Stimulated activated CD4-positive, alpha-beta T cell treated with anti-CD3 and anti-CD28 coated beads, Interleukin-12 subunit alpha, Interleukin-12 subunit beta, amount 100 ng/mL, for 24 hours (primary cell): ENCODE data around the gene RAB3D.
A peak's percentile ranks its signal among the peaks of the same experiment; 100 is the strongest.
"Not testable (repeated sequence)": the region's sequence is repeated elsewhere in the genome, so short reads cannot be mapped to it uniquely, and the experiment has no call there.

ENCODE experiments used
- DNase-seq, 2 experiments: peaks; one replicate each; pipeline ENCODE4 v3.0.0-alpha.2; 2020; ENCODE audit warnings: low read depth in 2 of 2

RAB3D gene, protein sequence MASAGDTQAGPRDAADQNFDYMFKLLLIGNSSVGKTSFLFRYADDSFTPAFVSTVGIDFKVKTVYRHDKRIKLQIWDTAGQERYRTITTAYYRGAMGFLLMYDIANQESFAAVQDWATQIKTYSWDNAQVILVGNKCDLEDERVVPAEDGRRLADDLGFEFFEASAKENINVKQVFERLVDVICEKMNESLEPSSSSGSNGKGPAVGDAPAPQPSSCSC

DNA sequence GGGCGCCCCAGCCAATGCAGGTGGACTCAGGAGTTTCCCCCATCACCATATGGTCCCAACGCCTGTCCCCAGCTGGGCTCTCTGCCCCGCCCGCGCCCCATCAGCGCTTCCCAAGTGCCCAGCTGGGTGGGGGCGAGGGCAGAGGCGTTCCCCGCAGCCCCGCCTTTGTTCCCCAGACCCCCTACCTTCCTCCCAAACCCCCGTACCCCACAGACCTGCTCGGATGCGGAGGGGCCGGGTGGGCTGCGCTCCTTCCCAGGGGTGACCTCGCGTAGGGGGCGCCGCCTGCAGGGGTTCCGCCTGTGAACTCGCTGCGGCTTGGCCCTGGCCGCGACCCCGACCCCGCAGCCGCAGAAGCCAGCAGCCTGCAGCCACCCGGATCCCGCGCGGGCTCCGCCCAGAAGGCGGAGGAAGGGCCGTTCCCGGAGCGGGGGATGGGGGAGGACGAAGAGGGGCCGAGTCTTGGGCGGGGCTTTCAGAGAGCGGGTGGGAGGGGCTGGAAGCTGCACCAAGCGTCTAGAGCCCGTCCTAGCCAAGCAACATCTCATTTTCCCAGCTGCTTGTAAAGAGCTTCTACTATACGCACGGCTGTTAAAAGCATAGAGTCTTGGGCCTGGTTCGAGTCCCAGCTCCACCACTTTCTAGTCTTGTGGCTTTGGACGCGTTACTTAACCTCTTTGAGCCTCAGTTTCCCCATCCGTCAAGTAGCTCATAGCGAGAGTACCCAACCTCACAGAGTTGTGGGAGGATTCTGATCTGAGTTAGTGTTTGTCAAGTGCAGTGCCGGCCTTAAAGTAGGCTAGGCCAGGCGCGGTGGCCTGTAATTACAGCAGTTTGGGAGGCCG is at the start of gene RAB3D:
Gene RAB3D (minus strand): TSS at position 404 of the 845 bp plus-strand sequence. CDS start 2,258 bp downstream, outside the sequence.
- DNase-seq, result peak; percentile 72 to 89

DNA sequence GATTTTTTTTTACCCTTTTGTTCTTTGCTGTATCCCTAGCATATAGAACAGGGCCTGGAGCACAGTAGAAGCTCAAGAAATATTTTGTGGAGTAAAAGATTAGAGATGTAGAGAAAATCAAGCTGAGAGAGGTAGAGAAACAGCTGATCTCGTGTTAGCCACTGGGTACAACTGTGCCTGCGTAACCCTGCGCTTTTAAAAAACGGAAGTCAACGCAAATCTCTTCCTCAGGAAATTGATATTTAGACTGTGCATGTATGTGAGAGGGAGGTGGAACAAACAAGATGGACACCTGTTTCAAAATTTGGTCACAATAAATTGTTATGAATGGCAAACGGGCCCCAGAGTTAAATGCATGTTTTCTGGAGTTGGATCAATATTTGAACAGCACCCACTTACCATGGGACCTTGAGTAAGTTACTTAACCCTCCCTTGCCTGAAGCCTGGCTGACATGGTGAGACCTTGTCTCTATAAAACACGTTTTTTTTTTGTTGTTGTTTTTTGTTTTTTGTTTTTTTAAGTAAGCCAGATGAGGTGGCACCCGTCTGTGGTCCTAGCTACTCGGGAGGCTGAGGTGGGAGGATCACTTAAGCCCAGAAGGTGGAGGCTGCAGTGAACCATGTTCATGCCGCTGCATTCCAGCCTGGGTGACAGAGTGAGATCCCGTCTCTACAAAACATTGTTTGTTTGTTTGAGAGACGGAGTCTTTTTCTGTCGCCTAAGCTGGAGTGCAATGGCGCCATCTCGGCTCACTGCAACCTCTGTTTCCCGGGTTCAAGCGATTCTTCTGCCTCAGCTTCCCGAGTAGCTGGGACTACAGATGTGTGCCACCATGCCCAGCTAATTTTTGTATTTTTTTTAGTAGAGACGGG is 47.9 kb upstream of the RAB3D start:
- DNase-seq, result no peak

DNA sequence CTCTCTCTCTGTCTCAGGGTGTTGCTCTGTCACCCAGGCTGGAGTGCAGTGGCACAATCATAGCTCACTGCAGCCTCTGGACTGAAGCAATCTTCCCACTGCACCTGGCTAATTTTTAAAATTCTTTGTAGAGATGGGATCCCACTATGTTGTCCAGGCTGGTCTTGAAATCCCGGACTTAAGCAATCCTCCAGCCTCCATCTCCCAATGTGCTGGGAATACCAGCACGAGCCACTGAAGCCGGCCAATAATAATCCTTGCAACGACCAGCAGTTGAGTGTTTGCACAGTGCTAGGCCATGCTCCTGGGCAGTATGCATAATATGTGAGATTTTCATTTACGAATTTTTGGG is 45.3 kb upstream of the RAB3D start:
- no peak for DNase-seq

DNA sequence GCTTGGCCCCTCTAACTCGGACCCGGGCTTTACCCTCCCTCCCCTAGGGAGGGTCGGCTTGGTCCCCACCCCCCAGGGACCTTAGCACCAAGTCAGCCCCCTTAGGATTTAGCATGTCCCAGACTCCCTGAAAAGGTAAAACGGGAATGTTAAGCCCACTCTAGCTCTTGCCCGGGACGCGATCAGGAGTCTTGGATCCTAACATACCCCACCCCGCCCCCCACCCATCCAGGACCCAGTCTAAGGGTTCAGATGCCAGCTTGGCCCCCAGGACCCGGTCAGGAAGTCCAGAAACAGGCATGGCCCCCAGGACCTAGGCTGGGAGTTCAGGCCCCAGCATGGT is 44.2 kb upstream of the RAB3D start:
- no peak for DNase-seq

DNA sequence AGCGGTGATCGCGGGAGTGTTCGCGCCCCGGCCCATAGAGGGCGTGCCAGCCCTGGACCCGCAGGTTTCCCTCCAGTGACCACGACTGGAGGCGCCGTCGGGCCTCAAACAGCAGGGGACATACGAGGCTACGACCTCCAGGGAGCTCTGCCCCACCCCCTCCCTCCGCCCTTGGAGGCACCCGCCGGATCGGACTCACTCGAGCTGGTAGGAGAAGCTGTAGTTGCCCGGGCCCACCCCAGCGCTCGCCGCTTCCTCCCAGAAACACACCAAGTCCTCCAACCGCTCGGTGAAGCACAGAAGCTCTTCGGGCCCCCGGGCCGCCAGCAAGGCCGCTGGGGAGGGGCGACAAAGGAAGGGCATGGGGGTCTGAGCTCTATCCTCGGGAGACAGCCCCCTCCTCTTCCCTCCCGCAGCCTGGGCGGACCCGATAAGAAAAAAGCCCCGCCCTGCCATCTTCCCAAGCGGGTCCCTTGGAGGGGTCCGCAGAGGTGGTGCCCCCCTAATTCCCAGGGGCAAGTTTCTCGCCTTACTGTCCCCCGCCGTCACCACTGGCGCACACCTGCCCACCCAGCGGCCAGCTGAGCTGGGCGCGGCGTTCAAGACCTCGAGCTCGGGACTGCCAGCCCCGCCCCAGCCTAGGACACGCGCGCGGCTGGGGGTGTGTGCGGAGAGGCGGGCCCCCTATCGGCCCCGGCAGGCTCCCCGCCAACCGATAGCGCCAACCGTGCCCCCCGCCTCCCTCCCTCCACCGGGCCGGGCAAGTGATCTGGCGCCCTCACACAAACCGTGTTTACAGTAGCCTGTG is 43.6 kb upstream of the RAB3D start:
- peak in 1 of 2 experiments; percentile 37 for DNase-seq

DNA sequence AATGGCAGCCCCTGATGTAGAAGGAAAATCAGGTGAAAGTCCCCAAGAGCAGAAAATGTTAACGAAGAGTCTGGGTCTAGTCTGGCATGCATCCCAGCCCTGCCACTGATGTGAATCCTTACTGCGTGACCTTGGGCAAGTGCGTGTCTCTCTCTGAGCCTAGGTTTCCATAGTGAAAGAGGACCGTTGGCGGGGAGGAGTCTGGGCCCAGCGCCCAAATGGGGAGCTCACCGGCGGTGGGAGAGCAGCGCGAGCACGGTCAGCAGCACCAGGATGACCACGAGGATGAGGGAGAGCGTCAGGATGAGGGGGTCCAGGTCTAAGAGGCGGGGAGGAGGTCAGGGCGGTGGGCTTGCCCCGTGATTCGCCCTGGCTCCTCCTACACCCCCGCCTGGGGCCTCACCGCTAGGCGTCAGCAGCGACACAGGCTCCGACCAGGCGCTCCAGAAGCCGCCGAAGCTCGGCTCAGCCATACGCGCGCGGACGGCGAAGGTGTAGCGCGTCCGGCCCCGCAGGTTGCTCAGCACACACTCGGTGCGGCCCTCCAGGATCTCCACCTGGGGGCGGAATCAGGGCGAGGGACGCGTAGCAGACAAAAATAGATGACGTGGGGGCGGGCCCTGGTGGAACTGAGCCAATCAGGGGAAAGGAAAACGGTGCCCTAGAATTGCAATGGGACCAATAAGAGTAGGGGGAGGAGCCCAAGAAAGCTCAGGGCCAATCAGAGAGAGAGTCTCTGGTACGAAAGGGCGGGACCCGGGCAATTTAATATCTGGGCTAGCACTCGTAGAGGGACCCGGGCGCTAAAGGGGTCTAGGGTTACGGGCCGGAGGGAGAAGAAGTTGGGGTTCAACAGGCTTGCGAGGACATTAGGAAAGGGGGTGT is 41.4 kb upstream of the RAB3D start:
- DNase-seq, result peak; percentile 86 to 95

DNA sequence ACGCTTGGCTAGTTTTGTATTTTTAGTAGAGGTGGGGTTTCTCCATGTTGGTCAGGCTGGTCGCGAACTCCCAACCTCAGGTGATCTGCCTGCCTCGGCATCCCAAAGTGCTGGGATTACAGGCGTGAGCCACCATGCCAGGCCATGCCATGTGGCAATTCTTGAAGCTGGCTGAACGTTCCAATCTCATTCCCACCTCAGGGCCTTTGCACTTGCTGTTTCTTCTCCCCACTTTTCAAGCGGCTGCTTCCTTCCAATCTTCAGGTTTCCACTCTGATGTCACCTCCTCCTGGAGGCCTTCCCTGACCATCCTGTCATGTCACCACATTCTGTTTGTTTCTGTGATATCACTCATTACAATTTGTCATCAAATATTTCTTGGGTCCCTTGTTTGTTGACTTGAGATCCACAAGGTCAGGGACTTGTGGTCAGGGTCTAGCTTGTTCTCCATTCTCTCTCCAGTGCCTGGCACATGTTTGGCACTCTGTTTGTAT is 40.4 kb upstream of the RAB3D start:
- no peak for DNase-seq

DNA sequence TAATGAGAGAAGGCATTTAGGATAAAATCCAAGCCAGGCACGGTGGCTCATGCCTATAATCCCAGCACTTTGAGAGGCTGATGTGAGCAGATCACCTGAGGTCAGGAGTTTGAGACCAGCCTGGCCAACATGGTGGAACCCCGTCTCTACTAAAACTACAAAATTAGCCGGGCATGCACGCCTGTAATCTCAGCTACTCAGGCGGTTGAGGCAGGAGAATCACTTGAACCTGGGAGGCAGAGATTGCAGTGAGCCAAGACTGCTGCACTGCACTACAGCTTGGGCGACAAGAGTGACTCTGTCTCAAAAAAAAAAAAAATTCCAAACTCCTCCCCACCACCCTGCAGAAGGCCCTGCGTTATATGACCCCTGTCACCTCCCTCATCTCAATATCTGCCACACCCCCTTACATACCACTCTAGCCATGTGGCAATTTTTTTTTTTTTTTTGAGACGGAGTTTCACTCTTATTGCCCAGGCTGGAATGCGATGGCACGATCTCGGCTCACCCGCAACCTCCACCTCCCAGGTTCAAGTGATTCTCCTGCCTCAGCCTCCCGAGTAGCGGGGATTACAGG is 39.9 kb upstream of the RAB3D start:
- not testable (repeated sequence) for DNase-seq

DNA sequence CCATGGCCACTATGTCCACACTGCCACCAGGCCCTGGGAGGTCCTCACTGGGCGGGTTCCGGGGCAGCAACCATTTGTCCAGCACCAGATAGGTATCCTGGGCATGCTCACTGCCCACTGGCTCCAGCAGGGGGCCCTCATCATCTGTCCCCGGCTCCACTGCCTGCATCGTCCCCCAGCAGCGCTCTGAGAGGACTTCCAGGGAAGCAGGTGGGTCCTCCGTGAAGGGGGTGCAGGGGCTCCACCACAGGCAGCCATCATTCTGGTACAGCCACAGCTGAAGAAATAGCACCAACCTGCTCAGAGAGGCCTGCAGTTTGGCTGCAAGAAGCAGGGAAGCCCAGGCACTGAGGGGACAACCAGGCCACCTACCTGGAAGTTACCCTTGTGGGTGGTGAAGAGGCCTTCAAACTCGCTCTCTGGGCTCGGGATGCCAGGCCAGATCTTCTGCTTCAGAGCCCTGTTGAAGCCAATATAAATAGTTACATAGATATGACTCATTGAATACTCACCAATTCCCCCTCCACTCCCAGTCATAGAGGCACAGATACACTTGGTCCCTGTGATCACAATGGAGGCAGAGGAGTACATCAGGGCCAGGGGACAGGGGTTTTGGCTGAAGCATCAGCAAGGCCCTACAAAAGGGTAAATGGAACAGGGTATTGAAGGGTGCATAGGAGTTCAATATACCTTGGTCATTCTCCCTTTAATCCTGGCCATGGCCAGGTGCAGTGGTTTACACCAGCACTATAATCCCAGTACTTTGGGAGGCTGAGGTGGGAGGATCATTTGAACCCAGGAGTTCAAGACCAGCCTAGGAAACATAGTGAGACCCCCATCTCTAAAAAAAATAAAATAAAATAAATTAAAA is 39.1 kb upstream of the RAB3D start:
- DNase-seq, result no peak

DNA sequence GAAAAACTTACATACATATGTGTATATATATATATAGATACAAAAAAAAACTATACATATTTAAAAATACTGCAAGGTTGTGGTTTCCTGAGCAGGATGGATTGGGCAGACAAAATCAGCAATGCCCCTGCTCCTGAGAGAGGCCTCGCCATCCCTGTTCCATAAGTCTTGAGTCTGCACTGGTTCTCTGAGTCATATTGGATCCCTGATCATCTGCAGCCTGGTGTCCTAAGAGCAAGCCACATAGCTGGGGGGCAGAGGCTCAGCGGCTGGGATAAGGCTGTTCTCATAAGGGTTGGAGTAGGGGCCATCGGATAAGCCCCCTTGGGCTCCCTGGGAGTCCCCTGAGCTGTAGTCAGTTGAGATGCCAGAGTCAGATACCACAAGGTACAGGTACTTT is 38.3 kb upstream of the RAB3D start:
- DNase-seq, result no peak

DNA sequence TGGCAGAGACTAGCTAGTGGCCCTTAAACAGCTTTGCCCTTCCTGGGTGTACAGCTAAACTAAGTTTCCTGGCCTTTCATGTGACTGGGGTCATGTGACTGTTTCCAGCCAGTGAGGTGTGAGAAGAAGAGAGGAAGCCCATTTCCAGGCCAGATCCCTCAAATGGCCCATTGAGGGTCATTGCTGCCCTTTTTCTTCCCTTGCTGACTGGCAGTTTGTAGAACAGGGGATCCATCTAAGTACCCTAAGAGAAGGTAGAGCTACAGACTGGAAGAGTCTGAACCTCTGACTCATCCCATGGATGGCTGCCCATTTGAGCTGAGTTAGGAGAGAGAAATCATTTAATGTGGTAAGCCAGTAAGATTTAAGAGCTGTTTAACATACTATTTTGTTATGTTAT is 37.8 kb upstream of the RAB3D start:
- no peak for DNase-seq

DNA sequence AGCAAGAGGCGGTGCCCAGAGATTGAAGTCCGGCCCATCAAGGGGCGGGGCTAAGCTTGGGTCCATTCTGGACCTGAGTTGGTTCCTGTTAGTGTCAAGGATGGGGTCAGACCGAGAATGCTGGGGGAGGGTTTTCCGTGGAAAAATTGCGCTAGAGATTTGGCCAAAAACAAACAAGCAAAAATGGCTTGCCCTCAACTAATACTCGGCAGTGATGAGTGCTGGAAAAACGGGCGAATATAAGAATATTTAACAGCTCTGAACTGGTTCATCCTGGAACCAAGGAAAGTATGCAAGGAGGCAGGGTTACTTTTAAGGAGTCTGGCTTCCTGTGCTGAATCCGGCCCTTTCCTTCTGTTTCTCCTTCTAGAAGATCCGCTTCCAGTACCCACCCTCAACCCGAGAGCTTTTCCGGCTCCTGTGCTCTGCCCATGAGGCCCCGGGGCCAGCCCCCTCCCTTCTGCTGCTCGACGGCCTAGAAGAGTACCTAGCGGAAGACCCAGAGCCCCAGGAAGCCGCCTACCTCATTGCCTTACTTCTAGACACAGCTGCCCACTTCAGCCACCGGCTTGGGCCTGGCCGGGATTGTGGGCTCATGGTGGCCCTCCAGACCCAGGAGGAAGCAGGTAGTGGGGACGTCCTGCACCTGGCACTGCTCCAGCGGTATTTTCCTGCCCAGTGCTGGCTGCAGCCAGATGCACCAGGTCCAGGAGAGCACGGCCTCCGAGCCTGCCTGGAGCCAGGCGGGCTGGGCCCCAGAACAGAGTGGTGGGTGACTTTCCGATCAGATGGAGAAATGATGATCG is 35.9 kb upstream of the RAB3D start:
- peak; percentile 26 to 56 for DNase-seq

DNA sequence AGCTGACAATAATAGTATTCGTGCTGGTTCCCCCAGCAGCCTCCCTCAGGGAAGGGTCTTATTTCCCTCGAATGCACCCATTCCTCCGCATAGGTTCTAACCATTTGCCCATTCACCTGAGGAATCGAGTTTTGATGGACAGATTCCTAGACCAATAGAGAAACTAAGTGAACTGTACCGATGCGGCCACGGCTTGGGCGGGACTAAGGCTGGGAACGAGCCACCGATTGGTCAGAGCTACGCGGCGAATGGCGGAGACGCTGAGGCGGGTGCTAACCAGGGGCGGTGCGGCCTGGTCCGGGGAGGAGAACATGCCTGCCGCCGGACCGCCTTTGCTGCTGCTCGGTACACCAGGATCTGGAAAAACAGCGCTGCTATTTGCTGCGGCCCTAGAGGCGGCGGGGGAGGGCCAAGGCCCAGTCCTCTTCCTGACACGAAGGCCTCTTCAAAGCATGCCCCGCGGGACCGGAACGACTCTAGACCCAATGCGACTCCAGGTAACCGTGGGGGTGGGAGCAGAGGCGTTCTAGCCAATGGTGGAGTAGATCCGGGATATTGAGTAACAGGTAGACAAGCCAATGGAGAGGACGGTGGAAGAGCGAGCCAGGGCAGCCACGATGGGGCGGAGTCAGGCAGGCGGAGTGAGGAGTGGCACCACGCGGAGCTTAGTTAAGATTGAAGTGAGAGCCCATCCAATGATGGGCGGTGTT is 35.1 kb upstream of the RAB3D start, which contains the start of gene SWSAP1:
Gene SWSAP1 (plus strand): TSS at position 234 of the 710 bp plus-strand sequence. CDS start 15 bp downstream, at position 249.
- peak; percentile 91 to 95 for DNase-seq

DNA sequence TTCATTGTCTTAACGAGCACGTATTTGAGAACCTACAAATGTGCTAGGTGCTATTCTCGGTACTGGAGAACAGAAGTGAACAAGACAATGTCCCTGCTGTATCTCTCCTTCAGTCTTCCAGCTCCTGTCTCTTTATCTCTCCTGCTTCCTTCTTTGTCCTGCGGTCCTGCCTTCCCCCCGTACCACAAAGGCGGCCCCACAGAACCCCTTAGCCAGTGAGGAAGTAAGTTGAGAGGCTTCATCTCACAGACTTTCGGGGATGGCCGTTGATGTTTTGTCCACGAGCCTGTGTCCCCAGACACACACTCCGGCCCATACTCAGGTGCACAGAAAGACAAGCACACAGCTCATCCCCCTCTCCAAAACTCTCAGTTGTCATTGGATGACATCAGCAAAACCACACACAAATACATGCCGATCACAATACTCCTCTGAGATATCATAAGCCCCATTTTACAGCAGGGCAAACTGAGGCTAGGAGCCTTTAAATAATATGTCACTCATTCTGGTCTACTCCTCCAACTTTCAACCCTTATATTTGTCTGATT is 34.5 kb upstream of the RAB3D start:
- DNase-seq, result no peak

DNA sequence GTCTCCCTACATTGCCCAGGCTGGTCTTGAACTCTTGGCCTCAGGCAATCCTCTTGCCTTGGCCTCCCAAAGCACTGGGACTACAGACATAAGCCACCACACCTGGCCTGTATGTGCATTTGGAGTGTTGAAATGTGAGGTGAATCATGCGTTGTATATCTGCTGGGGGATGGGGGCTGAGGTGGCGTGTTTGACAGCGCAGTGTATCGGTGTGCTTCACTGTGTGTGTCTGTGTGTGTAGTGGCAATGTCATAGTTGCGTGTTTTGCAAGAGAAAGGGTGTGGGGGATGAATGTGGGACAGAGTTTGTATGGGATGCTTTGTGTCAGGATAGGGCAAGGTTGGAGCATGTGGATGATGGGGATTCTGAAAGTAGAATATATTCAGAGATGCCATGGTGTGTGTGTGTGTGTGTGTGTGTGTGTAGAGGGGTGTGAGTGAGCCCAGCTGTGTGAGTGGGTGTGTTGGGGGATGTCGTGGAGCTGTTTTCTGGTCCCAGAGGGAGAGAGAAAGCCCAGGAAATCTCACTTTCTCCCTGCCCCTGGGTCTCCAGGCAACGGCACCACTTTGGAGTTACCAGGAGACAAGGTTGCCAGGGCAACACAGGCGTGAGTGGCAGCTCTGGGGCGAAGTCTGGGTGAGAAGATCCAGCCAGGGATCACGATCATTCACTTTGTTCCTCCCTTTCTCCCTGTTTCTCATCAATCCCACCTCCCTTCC is 33.9 kb upstream of the RAB3D start:
- DNase-seq, result no peak

DNA sequence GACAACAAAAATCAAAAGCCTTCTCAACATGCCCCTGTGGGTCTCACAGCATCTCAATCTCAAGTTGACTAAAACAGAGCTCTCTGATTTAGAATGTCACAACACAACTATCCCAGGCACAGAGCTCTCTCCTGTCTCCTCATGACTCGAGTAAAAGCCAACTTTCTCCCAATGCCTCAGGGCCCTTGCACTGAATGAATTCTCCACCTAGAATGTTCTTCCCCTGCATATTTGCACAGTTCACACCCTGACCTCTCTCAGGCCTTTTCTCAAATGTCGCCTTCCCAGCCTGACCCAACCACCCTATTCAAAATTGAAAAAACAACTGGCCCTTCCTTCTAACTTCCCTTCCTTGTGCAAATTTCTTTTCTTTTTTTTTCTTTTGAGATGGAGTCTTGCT is 31.3 kb upstream of the RAB3D start:
- DNase-seq, result no peak
